ENCODE results near the gene POU6F2.

POU6F2 gene

DNA sequence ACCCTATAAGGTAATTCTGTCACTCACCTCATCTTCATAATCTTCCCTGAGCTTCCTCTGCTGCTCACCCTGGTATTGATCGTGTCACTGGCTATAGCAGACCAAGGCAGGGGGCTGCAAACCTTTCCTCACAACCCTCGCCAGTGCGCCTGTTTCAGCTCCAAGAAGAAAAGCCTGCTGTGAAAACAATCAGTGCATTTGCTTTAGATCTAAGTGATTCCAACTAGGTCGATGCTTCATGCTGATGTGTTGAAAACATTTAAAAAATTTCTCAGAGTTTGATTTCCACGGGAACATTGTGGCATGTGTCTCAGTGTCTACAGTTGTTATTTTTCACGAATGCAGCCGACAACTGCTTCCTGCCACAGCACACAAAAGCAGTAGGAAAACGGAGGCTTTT lies 27.3 kb downstream of the POU6F2 start:
- CTCF ChIA-PET: no interaction called here
- no peak overlapping the region for H3K27ac ChIP-seq (ENCODE audit: extremely low read depth, low read depth, low read length)

DNA sequence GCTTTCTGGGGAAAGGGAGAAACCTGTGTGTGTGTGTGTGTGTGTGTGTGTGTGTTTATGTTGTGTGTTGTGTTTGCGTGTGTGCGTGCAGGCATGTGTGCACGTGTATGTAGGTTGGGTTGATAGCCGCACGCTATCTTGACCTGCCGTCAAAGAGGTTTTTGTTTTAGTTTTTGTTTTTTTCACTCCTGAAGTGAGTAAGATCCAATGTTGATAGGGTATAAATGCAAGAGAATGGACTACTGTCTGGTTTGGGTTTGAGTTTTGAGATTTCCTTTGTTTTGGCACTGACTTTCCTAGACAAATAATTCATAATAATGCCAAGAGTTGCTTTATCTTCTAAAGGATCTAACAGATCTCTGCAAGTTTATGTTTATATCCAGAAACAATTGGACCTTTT lies 27.8 kb downstream of the POU6F2 start:
- H3K27ac ChIP-seq (ENCODE audit: extremely low read depth, low read depth, low read length): no peak overlapping the region
- CTCF ChIA-PET: no interaction called here
- no peaks in the 10 kb centered on the region for H3K9me3 ChIP-seq (ENCODE audit: control insufficient read depth, insufficient read depth, low read depth, low read length)
- H3K4me3 ChIP-seq (ENCODE audit: low read depth, low read length): no peak overlapping the region
- TF ChIP-seq ZNF169 (tag by site-specific recombination; IDR thresholded peaks at IDR 0.05) (no peak), TRIM28 (IDR thresholded peaks at IDR 0.05; ENCODE audit: borderline replicate concordance, low read length) (no peak), REPIN1 (tag by site-specific recombination; IDR thresholded peaks at IDR 0.05; ENCODE audit: low read depth) (no peak), ZNF311 (tag by site-specific recombination; IDR thresholded peaks at IDR 0.05; ENCODE audit: borderline replicate concordance) (no peak), BCL11A (tag by site-specific recombination; IDR thresholded peaks at IDR 0.05; ENCODE audit: low read depth) (no peak), GFI1B (tag by site-specific recombination; IDR thresholded peaks at IDR 0.05) (no peak), ZNF175 (tag by site-specific recombination; IDR thresholded peaks at IDR 0.05) (no peak), ZBTB6 (tag by site-specific recombination; IDR thresholded peaks at IDR 0.05) (no peak), ZNF155 (tag by site-specific recombination; IDR thresholded peaks at IDR 0.05) (no peak), ZNF138 (tag by site-specific recombination; IDR thresholded peaks at IDR 0.05; ENCODE audit: borderline replicate concordance) (no peak), SETDB1 (IDR thresholded peaks at IDR 0.05; ENCODE audit: insufficient read length, low read length) (no peak), ZNF184 (tag by site-specific recombination; IDR thresholded peaks at IDR 0.05) (no peak), ZNF664 (tag by site-specific recombination; IDR thresholded peaks at IDR 0.05) (no peak), ZNF677 (tag by site-specific recombination; IDR thresholded peaks at IDR 0.05) (no peak), ZNF629 (tag by site-specific recombination; IDR thresholded peaks at IDR 0.05) (no peak), ZBTB8A (tag by site-specific recombination; IDR thresholded peaks at IDR 0.05) (no peak), ZIC2 (tag by site-specific recombination; IDR thresholded peaks at IDR 0.05) (no peak), ZNF518A (tag by site-specific recombination; conservative IDR thresholded peaks at IDR 0.05; ENCODE audit: low read depth) (no peak)
- TF ChIP-seq, protein P1, sequence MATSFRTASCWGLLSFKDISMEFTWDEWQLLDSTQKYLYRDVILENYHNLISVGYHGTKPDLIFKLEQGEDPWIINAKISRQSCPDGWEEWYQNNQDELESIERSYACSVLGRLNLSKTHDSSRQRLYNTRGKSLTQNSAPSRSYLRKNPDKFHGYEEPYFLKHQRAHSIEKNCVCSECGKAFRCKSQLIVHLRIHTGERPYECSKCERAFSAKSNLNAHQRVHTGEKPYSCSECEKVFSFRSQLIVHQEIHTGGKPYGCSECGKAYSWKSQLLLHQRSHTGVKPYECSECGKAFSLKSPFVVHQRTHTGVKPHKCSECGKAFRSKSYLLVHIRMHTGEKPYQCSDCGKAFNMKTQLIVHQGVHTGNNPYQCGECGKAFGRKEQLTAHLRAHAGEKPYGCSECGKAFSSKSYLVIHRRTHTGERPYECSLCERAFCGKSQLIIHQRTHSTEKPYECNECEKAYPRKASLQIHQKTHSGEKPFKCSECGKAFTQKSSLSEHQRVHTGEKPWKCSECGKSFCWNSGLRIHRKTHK (tag by site-specific recombination; IDR thresholded peaks at IDR 0.05): no peak
- TF ChIP-seq, protein P2, sequence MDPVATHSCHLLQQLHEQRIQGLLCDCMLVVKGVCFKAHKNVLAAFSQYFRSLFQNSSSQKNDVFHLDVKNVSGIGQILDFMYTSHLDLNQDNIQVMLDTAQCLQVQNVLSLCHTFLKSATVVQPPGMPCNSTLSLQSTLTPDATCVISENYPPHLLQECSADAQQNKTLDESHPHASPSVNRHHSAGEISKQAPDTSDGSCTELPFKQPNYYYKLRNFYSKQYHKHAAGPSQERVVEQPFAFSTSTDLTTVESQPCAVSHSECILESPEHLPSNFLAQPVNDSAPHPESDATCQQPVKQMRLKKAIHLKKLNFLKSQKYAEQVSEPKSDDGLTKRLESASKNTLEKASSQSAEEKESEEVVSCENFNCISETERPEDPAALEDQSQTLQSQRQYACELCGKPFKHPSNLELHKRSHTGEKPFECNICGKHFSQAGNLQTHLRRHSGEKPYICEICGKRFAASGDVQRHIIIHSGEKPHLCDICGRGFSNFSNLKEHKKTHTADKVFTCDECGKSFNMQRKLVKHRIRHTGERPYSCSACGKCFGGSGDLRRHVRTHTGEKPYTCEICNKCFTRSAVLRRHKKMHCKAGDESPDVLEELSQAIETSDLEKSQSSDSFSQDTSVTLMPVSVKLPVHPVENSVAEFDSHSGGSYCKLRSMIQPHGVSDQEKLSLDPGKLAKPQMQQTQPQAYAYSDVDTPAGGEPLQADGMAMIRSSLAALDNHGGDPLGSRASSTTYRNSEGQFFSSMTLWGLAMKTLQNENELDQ (tag by site-specific recombination; IDR thresholded peaks at IDR 0.05; ENCODE audit: low read depth): no peak
- H3K4me1 ChIP-seq (ENCODE audit: control insufficient read depth, insufficient read depth, low read length): no peaks in the 10 kb centered on the region
- POLR2A ChIA-PET: no interaction called here
- no peaks in the 10 kb centered on the region for H3K36me3 ChIP-seq (ENCODE audit: control insufficient read depth in 2 of 2, insufficient read depth in 1 of 2, low read length in 2 of 2)

More for the DNA sequence above, 27.3 kb downstream of the POU6F2 start:
- Histone ChIP-seq H3K9me3 (ENCODE audit: control insufficient read depth, insufficient read depth, low read depth, low read length) (no peaks in the 10 kb centered on the region), H3K4me1 (ENCODE audit: control insufficient read depth, insufficient read depth, low read length) (no peaks in the 10 kb centered on the region), H3K4me3 (ENCODE audit: low read depth, low read length) (no peak overlapping the region), H3K36me3 (ENCODE audit: control insufficient read depth in 2 of 2, insufficient read depth in 1 of 2, low read length in 2 of 2) (no peaks in the 10 kb centered on the region)
- POLR2A ChIA-PET: no interaction called here
- TF ChIP-seq ZNF426 (tag by site-specific recombination; IDR thresholded peaks at IDR 0.05): no peak
- TF ChIP-seq ZNF777 (tag by site-specific recombination; IDR thresholded peaks at IDR 0.05; ENCODE audit: borderline replicate concordance): no peak
- no peak for TF ChIP-seq ZNF366 (tag by site-specific recombination; conservative IDR thresholded peaks at IDR 0.05)
- no peak for TF ChIP-seq ZNF112 (tag by site-specific recombination; IDR thresholded peaks at IDR 0.05)
- no peak for TF ChIP-seq YY2 (tag by site-specific recombination; IDR thresholded peaks at IDR 0.05)
- TF ChIP-seq ZFP37 (tag by site-specific recombination; IDR thresholded peaks at IDR 0.05): no peak
- TF ChIP-seq ZNF629 (tag by site-specific recombination; IDR thresholded peaks at IDR 0.05): no peak

Data from HEK293 (cell line).